DND-41 (cell line): ENCODE results near the gene C10orf120.

Experiments used
- ATAC-seq: fragments of 200-7000 bp; cut with Tn5 transposase; 3 replicates; pipeline ENCODE4 v1.9.1; 2021; ENCODE audit warnings: low read depth; ENCODE audit not compliant: insufficient read depth
- DNase-seq: peaks from one replicate; pipeline ENCODE4 v3.0.0-alpha.2; 2020
- H2AFZ ChIP-seq: 2 replicates; pipeline ENCODE4 v1.6.0; 2012; ENCODE audit warnings: low read depth, low read length
- H3K27ac ChIP-seq: 2 replicates; pipeline ENCODE4 v1.5.1; 2012; ENCODE audit warnings: low read length, inconsistent platforms
- H3K27me3 ChIP-seq: fragments of 200-600 bp; sonication (generic); 2 replicates; pipeline ENCODE4 v1.6.0; 2012; ENCODE audit warnings: low read length, mild to moderate bottlenecking, inconsistent platforms; ENCODE audit not compliant: insufficient read depth, poor library complexity
- H3K36me3 ChIP-seq: 2 replicates; pipeline ENCODE4 v1.5.1; 2012; ENCODE audit warnings: low read length, inconsistent platforms; ENCODE audit not compliant: insufficient read depth
- H3K4me1 ChIP-seq: 2 replicates; pipeline ENCODE4 v1.5.1; 2012; ENCODE audit warnings: mild to moderate bottlenecking, low read length; ENCODE audit not compliant: insufficient read depth
- H3K4me2 ChIP-seq: 2 replicates; pipeline ENCODE4 v1.6.0; 2012; ENCODE audit warnings: mild to moderate bottlenecking, moderate library complexity, low read length, inconsistent platforms; ENCODE audit not compliant: insufficient read depth
- H3K4me3 ChIP-seq, 2 experiments: fragments of 200-600 bp in 1 of 2; shearing (Covaris generic) in 1 of 2; 2 replicates each; pipeline ENCODE4 v1.5.1; 2012 to 2016; ENCODE audit warnings: inconsistent platforms in 2 of 2, low read length in 2 of 2, mild to moderate bottlenecking in 2 of 2, low read depth in 1 of 2, moderate library complexity in 1 of 2
- H3K79me2 ChIP-seq: 2 replicates; pipeline ENCODE4 v1.6.0; 2012; ENCODE audit warnings: low read length, inconsistent platforms; ENCODE audit not compliant: insufficient read depth
- H3K9ac ChIP-seq: 2 replicates; pipeline ENCODE4 v1.6.0; 2012; ENCODE audit warnings: low read depth, mild to moderate bottlenecking, inconsistent platforms, low read length, moderate library complexity
- H3K9me3 ChIP-seq: 2 replicates; pipeline ENCODE4 v1.5.1; 2012; ENCODE audit warnings: low read length, moderate library complexity, mild to moderate bottlenecking, inconsistent platforms; ENCODE audit not compliant: insufficient read depth, severe bottlenecking
- H4K20me1 ChIP-seq: 2 replicates; pipeline ENCODE4 v1.6.0; 2012; ENCODE audit warnings: low read length; ENCODE audit not compliant: insufficient read depth
- EZH2 ChIP-seq: IDR thresholded peaks from 3 replicates; pipeline ENCODE4 v1.6.1; 2012; ENCODE audit warnings: borderline replicate concordance, low read depth, mild to moderate bottlenecking, moderate library complexity, low read length, inconsistent platforms; ENCODE audit not compliant: severe bottlenecking
- TF ChIP-seq, protein P1 (sequence below): IDR thresholded peaks from 2 replicates; pipeline ENCODE4 v1.5.1; 2012; ENCODE audit warnings: borderline replicate concordance, low read length, moderate library complexity, mild to moderate bottlenecking; ENCODE audit not compliant: poor library complexity, severe bottlenecking; ENCODE audit errors: extremely low read depth

Gene C10orf120

DNA sequence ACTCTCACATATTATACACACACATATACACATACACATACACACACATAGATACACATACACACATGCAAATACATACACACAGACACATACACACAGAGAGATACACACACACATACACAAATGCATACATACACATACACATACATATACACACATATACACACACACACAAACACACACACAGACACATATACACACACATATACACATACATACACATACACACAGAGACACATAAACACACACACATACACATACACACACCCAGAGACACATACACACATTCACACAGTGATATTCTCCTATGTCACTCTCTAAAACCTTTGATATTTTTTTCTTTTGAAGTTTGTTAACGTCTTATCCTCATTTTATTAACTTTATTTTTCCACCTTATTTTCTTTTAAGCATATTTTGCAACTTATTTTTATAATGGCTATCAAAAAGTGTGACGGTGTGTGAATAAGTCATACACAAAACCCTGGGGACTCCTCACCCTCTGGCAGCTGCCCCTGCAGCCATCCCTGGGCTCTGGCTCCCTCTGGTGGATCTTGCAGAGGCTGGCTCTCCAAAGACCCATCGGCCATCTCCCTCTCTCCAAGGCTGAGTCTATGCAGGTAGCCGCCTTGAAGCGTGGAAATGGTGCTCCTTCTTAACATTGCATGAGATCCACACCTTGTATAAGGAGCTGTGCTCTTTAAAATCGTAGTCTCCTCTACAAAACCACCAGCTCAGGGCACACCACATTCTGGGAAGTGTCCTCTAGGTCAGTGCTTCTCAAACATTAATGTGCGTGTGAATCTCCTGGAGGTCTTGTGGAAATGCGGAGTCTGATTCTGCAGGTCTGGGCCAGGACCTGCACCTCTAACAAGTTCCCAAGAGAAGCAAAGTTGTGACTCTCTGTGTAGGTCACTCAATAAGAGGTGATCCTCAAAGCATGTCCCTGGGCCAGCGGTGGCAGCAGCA, 4.1 kb upstream of the C10orf120 start:
- H3K4me1 ChIP-seq = no peaks in the 10 kb centered on the region
- ATAC-seq = peak; percentile 80
- H3K27ac ChIP-seq = no peak overlapping the region
- H3K4me2 ChIP-seq = no peak overlapping the region
- no peaks in the 10 kb centered on the region for H4K20me1 ChIP-seq
- no peak for TF ChIP-seq EZH2
- TF ChIP-seq, protein P1, sequence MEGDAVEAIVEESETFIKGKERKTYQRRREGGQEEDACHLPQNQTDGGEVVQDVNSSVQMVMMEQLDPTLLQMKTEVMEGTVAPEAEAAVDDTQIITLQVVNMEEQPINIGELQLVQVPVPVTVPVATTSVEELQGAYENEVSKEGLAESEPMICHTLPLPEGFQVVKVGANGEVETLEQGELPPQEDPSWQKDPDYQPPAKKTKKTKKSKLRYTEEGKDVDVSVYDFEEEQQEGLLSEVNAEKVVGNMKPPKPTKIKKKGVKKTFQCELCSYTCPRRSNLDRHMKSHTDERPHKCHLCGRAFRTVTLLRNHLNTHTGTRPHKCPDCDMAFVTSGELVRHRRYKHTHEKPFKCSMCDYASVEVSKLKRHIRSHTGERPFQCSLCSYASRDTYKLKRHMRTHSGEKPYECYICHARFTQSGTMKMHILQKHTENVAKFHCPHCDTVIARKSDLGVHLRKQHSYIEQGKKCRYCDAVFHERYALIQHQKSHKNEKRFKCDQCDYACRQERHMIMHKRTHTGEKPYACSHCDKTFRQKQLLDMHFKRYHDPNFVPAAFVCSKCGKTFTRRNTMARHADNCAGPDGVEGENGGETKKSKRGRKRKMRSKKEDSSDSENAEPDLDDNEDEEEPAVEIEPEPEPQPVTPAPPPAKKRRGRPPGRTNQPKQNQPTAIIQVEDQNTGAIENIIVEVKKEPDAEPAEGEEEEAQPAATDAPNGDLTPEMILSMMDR = peak; percentile 81
- no peak overlapping the region for H2AFZ ChIP-seq
- H3K4me3 ChIP-seq = no peak overlapping the region
- H3K9ac ChIP-seq = no peak overlapping the region
- peak; percentile 64 for DNase-seq
- no peaks in the 10 kb centered on the region for H3K79me2 ChIP-seq
- H3K36me3 ChIP-seq = no peaks in the 10 kb centered on the region
- no peaks in the 10 kb centered on the region for H3K27me3 ChIP-seq
- H3K9me3 ChIP-seq = no peaks in the 10 kb centered on the region

DNA sequence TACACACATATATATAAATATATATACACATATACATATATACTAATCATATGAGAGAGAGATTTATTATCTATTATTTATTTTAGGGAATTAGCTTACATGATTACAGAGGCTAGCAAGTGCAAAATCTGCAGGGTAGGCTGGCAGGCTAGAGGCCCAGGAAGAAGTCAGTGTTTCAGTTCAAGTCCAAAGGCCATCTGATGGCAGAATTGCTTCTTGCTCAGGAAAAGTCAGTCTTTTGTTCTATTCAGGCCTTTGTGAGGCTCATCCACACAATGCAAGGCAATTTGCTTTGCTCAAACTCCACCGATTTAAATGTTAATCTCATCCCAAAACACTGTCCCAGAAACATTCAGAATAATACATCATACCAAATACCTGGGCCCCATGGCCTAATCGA, 2.6 kb upstream of the C10orf120 start:
- TF ChIP-seq EZH2 = no peak
- TF ChIP-seq, protein P1 = no peak
- Histone ChIP-seq H3K4me2 (no peak overlapping the region), H3K4me3 (no peak overlapping the region), H3K9me3 (no peaks in the 10 kb centered on the region), H3K9ac (no peak overlapping the region), H3K79me2 (no peaks in the 10 kb centered on the region), H3K27me3 (no peaks in the 10 kb centered on the region), H4K20me1 (no peaks in the 10 kb centered on the region), H3K27ac (no peak overlapping the region), H3K36me3 (no peaks in the 10 kb centered on the region), H3K4me1 (no peaks in the 10 kb centered on the region), H2AFZ (no peak overlapping the region)
- DNase-seq = no peak
- no peak for ATAC-seq

DNA sequence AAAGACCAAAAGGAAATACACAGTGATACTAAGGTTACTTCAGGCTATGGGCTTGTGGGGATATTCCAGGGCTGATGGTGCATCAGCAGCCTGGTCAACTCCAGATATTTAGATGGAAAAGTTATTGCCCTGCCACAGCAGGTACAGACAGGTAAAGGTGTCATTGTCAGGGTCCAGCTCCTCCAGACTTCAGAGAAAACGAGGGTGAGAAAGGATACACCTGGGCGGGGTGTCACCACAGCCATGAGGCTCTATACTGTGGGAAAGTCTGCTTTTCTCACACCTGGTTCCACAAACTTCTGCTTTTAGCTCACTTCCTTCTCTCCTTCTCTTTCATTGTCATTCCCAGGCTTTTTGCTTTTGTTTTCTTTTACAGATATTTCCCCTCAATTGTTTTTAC, 2.0 kb upstream of the C10orf120 start:
- H3K4me3 ChIP-seq = no peak overlapping the region
- no peak overlapping the region for H3K9ac ChIP-seq
- no peak overlapping the region for H3K4me2 ChIP-seq
- ATAC-seq = no peak
- no peaks in the 10 kb centered on the region for H3K36me3 ChIP-seq
- H3K27me3 ChIP-seq = no peaks in the 10 kb centered on the region
- no peak overlapping the region for H3K27ac ChIP-seq
- TF ChIP-seq EZH2 = no peak
- TF ChIP-seq, protein P1 = no peak
- H4K20me1 ChIP-seq = no peaks in the 10 kb centered on the region
- H3K4me1 ChIP-seq = no peaks in the 10 kb centered on the region
- no peaks in the 10 kb centered on the region for H3K9me3 ChIP-seq
- DNase-seq = no peak
- no peaks in the 10 kb centered on the region for H3K79me2 ChIP-seq
- H2AFZ ChIP-seq = no peak overlapping the region

- Histone ChIP-seq H3K4me3 (no peak overlapping the region), H4K20me1 (no peaks in the 10 kb centered on the region)
Observed at GRCh38 chr10:122696687-122697086, 3.0 kb downstream of the C10orf120 start.

More at GRCh38 chr10:122696687-122697086, 3.0 kb downstream of the C10orf120 start:
- DNase-seq (peak; percentile 6), ATAC-seq (peak; percentile 65)
- Histone ChIP-seq H3K27me3 (peaks cover 6% of the 10 kb centered on the region), H3K9me3 (no peaks in the 10 kb centered on the region), H3K36me3 (no peaks in the 10 kb centered on the region), H3K4me2 (no peak overlapping the region), H3K79me2 (no peaks in the 10 kb centered on the region), H3K9ac (no peak overlapping the region), H3K27ac (no peak overlapping the region), H3K4me1 (no peaks in the 10 kb centered on the region), H2AFZ (no peak overlapping the region)
- no peak for TF ChIP-seq EZH2
- TF ChIP-seq, protein P1 = no peak
